ENCODE data around the gene MT1HL1.

Gene MT1HL1

DNA sequence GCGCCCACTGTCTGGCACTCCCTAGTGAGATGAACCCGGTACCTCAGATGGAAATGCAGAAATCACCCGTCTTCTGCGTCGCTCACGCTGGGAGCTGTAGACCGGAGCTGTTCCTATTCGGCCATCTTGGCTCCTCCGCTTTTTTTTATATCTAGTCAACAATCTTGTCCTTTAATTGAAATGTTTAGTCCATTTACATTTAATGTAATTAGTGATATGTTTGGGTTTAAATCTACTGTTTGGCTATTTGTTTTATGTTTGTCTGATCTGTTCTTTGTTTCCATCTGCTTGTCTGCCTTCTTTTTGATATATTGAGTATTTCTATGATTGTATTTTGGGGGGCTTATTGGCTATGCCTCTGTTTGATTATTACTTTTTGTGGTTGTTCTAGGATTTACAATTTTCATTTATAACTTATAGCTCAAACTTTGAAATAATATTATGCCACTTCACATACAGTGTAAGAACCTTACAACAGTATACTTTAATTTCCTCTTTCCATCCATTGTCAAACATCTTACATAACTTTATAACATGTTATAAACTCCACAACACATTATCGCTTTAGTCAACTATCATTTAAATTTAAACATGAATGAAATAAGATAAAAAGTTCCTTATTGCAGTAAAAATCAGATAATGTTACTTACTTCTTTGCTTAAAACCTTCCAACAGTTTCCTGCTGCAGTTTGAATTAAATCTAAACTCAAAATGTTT lies 21.3 kb upstream of the MT1HL1 start:
- no peak overlapping the region for H3K4me3 ChIP-seq (ENCODE audit: low read depth in 1 of 5, low read length in 5 of 5)
- H3K36me3 ChIP-seq (ENCODE audit: control insufficient read depth in 5 of 5, insufficient read depth in 5 of 5, low read length in 5 of 5), result no peaks in the 10 kb centered on the region
- H3K27ac ChIP-seq (ENCODE audit: low read depth, low read length), result no peak overlapping the region
- no peaks in the 10 kb centered on the region for H3K4me1 ChIP-seq (ENCODE audit: control insufficient read depth in 5 of 5, insufficient read depth in 5 of 5, low read length in 5 of 5)
- no peaks in the 10 kb centered on the region for H3K27me3 ChIP-seq (ENCODE audit: control insufficient read depth in 5 of 5, insufficient read depth in 4 of 5, low read length in 5 of 5)
- no peak overlapping the region for H3K9ac ChIP-seq (ENCODE audit: low read length in 5 of 5)
- peaks cover 0 to 9% (median 2%) of the 10 kb centered on the region in 5 donors for H3K9me3 ChIP-seq (ENCODE audit: control insufficient read depth in 5 of 5, low read length in 5 of 5)

DNA sequence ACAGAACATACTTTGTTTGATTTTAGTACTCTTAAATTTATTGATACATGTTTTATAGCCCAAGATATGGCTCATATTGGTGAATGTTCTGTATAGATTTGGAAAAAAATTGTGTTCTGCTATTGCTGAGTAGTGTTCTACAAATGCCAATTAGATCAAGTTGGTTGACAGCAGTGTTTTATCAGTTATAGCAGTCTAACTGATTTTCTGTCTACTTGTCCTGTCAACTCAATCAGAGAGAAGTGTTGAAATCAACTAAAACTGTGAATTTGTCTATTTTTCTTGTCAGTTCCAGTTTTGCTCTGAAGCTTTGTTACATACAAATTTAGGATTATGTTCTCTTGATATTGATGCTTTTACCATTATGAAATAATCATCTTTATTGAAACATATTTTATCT lies 14.7 kb upstream of the MT1HL1 start:
- Histone ChIP-seq H3K9me3 (ENCODE audit: control insufficient read depth in 5 of 5, low read length in 5 of 5) (no peaks in the 10 kb centered on the region), H3K27me3 (ENCODE audit: control insufficient read depth in 5 of 5, insufficient read depth in 4 of 5, low read length in 5 of 5) (no peaks in the 10 kb centered on the region)

DNA sequence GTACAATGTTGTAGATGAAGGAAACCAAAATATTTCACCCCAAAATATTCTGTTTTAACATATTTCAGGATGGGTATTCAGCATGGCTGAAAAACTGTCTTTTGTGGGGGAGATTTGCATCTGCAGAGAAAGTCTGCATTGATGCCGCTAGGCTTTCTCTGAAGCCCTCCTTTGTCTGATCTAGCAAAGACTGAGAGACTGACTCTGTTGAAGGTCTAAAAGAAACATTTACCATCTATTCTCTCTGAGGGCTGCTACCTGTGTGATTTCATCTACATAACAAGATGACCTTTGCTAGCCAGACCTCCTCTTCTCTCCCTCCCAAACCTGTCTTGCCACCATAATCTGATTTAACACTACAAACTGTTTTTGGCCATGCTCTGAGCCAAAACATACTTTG lies 12.4 kb upstream of the MT1HL1 start:
- Histone ChIP-seq H3K9ac (ENCODE audit: low read length in 5 of 5) (no peak overlapping the region), H3K4me3 (ENCODE audit: low read depth in 1 of 5, low read length in 5 of 5) (no peak overlapping the region), H3K36me3 (ENCODE audit: control insufficient read depth in 5 of 5, insufficient read depth in 5 of 5, low read length in 5 of 5) (no peaks in the 10 kb centered on the region), H3K9me3 (ENCODE audit: control insufficient read depth in 5 of 5, low read length in 5 of 5) (no peaks in the 10 kb centered on the region), H3K27ac (ENCODE audit: low read depth, low read length) (no peak overlapping the region), H3K27me3 (ENCODE audit: control insufficient read depth in 5 of 5, insufficient read depth in 4 of 5, low read length in 5 of 5) (peaks cover 0 to 2% (median 0%) of the 10 kb centered on the region in 5 donors), H3K4me1 (ENCODE audit: control insufficient read depth in 5 of 5, insufficient read depth in 5 of 5, low read length in 5 of 5) (no peaks in the 10 kb centered on the region)

More for the DNA sequence above, 14.7 kb upstream of the MT1HL1 start:
- Histone ChIP-seq H3K4me1 (ENCODE audit: control insufficient read depth in 5 of 5, insufficient read depth in 5 of 5, low read length in 5 of 5) (no peaks in the 10 kb centered on the region), H3K4me3 (ENCODE audit: low read depth in 1 of 5, low read length in 5 of 5) (no peak overlapping the region), H3K9ac (ENCODE audit: low read length in 5 of 5) (no peak overlapping the region), H3K27ac (ENCODE audit: low read depth, low read length) (no peak overlapping the region), H3K36me3 (ENCODE audit: control insufficient read depth in 5 of 5, insufficient read depth in 5 of 5, low read length in 5 of 5) (no peaks in the 10 kb centered on the region)

DNA sequence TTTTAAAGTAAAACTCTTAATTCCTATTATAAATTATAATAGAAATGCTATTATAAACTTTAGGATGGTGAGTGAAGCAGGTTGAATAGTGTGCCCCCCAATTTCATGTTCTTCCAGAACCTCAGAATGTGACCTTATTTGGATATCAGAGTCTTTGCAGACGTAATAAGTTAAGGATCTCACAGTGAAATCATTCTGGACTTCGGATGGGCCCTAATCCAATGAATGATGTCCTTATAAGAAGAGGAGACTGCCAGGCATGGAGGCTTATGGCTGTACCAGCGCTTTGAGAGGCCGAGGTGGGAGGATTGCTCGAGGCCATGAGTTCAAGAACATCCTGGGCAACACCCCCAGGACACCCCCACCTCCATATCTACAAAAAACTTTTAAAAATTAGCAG lies 9.4 kb upstream of the MT1HL1 start:
- H3K27ac ChIP-seq (ENCODE audit: low read depth, low read length), result no peak overlapping the region

DNA sequence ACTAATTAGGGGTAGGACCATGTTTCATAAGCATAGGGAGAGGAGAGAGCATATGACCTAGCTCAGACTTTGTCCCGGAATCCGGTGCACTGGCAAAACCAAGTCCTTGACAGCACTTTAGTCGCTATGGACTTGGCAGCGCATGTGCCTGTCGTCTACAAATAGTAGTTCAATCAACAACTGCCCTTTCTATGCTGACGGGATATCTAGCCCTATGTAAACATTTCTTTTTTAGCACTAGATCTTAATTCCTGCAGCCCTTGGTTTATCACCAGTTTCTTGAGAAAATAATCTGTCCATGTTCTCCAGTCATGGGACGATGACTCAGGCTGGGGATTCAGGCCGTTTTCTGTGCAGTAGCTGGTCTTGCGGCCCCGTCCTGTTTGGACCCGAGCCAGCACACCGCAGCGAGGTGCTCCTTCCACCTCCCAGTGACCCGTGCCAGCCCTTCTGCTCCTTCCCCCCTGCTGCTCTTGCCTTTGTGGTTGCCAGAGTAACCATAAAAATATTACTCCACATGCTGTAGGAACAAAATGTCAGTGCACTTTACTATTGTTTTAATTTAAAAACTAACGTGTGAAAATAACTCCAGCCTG lies 8.6 kb upstream of the MT1HL1 start:
- Histone ChIP-seq H3K27me3 (ENCODE audit: control insufficient read depth in 5 of 5, insufficient read depth in 4 of 5, low read length in 5 of 5) (peaks cover 0 to 2% (median 0%) of the 10 kb centered on the region in 5 donors), H3K4me1 (ENCODE audit: control insufficient read depth in 5 of 5, insufficient read depth in 5 of 5, low read length in 5 of 5) (no peaks in the 10 kb centered on the region), H3K27ac (ENCODE audit: low read depth, low read length) (no peak overlapping the region), H3K4me3 (ENCODE audit: low read depth in 1 of 5, low read length in 5 of 5) (no peak overlapping the region), H3K9me3 (ENCODE audit: control insufficient read depth in 5 of 5, low read length in 5 of 5) (no peaks in the 10 kb centered on the region), H3K9ac (ENCODE audit: low read length in 5 of 5) (no peak overlapping the region), H3K36me3 (ENCODE audit: control insufficient read depth in 5 of 5, insufficient read depth in 5 of 5, low read length in 5 of 5) (no peaks in the 10 kb centered on the region)

More for the DNA sequence above, 9.4 kb upstream of the MT1HL1 start:
- no peaks in the 10 kb centered on the region for H3K9me3 ChIP-seq (ENCODE audit: control insufficient read depth in 5 of 5, low read length in 5 of 5)
- H3K9ac ChIP-seq (ENCODE audit: low read length in 5 of 5), result no peak overlapping the region
- no peaks in the 10 kb centered on the region for H3K36me3 ChIP-seq (ENCODE audit: control insufficient read depth in 5 of 5, insufficient read depth in 5 of 5, low read length in 5 of 5)
- H3K4me3 ChIP-seq (ENCODE audit: low read depth in 1 of 5, low read length in 5 of 5), result no peak overlapping the region
- peaks cover 0 to 2% (median 0%) of the 10 kb centered on the region in 5 donors for H3K27me3 ChIP-seq (ENCODE audit: control insufficient read depth in 5 of 5, insufficient read depth in 4 of 5, low read length in 5 of 5)
- H3K4me1 ChIP-seq (ENCODE audit: control insufficient read depth in 5 of 5, insufficient read depth in 5 of 5, low read length in 5 of 5), result no peaks in the 10 kb centered on the region

DNA sequence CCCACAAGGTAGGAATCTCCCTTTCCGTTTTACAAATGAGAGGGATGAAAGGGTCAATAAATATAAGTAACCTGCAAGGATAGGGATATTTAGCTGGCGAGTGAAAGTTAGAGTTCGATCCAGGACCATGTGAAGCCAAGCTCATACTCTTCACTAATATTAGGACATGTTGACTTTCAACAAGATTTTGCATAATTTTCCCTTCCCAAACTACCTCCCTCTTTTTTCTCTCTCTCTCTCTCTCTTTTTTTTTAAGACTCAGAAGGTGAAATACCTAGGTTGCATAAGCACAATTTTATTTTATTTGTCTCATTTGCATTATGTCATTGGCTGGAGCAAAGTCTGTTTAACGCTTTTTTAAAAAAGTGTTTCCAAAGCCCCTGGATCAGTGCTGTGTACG lies 8.1 kb upstream of the MT1HL1 start:
- Histone ChIP-seq H3K9ac (ENCODE audit: low read length in 5 of 5) (no peak overlapping the region), H3K4me1 (ENCODE audit: control insufficient read depth in 5 of 5, insufficient read depth in 5 of 5, low read length in 5 of 5) (no peaks in the 10 kb centered on the region), H3K9me3 (ENCODE audit: control insufficient read depth in 5 of 5, low read length in 5 of 5) (no peaks in the 10 kb centered on the region), H3K36me3 (ENCODE audit: control insufficient read depth in 5 of 5, insufficient read depth in 5 of 5, low read length in 5 of 5) (no peaks in the 10 kb centered on the region), H3K27me3 (ENCODE audit: control insufficient read depth in 5 of 5, insufficient read depth in 4 of 5, low read length in 5 of 5) (peaks cover 0 to 2% (median 0%) of the 10 kb centered on the region in 5 donors), H3K27ac (ENCODE audit: low read depth, low read length) (no peak overlapping the region), H3K4me3 (ENCODE audit: low read depth in 1 of 5, low read length in 5 of 5) (no peak overlapping the region)

DNA sequence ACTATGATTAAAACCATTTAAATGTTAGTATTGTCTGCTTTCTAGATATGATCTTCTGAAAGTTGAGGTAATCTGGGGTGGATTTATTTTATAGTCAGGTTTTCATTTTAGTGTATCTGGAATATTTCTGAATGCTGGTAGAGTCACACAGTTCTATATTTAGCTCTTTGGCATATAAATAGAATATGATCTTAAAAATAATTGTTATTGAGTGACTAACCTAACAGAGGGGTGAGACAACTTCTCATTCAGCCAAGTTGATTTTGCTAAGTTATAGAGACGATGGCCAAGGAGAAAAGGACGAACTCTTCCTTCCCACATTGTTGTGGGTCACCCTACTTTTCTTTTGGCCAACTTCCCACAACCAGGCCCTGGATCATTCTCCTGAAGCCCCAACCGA lies 7.2 kb upstream of the MT1HL1 start:
- Histone ChIP-seq H3K4me1 (ENCODE audit: control insufficient read depth in 5 of 5, insufficient read depth in 5 of 5, low read length in 5 of 5) (no peaks in the 10 kb centered on the region), H3K36me3 (ENCODE audit: control insufficient read depth in 5 of 5, insufficient read depth in 5 of 5, low read length in 5 of 5) (no peaks in the 10 kb centered on the region), H3K9me3 (ENCODE audit: control insufficient read depth in 5 of 5, low read length in 5 of 5) (no peaks in the 10 kb centered on the region), H3K4me3 (ENCODE audit: low read depth in 1 of 5, low read length in 5 of 5) (no peak overlapping the region), H3K27me3 (ENCODE audit: control insufficient read depth in 5 of 5, insufficient read depth in 4 of 5, low read length in 5 of 5) (peaks cover 0 to 2% (median 0%) of the 10 kb centered on the region in 5 donors), H3K9ac (ENCODE audit: low read length in 5 of 5) (no peak overlapping the region), H3K27ac (ENCODE audit: low read depth, low read length) (no peak overlapping the region)

DNA sequence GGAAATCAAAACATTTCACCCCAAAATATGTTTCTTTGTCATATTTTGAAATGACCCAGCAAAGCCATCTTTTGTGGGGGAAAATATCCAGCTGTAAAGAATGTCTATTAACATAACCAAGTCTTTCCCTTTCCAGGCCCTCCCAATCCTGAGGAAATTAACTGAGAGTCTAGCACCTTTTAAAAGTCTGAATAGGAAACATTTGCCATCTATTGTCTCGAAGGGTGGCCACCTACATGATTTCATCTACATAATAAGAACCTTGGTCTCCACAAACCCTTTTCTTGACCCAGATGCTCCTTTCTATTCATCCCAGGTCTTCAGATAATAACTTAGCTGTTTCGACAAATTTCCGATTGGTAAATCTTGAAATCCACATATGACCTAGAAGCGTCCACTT lies 5.4 kb upstream of the MT1HL1 start:
- H3K36me3 ChIP-seq (ENCODE audit: control insufficient read depth in 5 of 5, insufficient read depth in 5 of 5, low read length in 5 of 5), result no peaks in the 10 kb centered on the region
- H3K27me3 ChIP-seq (ENCODE audit: control insufficient read depth in 5 of 5, insufficient read depth in 4 of 5, low read length in 5 of 5), result peaks cover 0 to 2% (median 0%) of the 10 kb centered on the region in 5 donors
- H3K27ac ChIP-seq (ENCODE audit: low read depth, low read length), result no peak overlapping the region
- H3K4me1 ChIP-seq (ENCODE audit: control insufficient read depth in 5 of 5, insufficient read depth in 5 of 5, low read length in 5 of 5), result no peaks in the 10 kb centered on the region
- no peak overlapping the region for H3K9ac ChIP-seq (ENCODE audit: low read length in 5 of 5)
- no peak overlapping the region for H3K4me3 ChIP-seq (ENCODE audit: low read depth in 1 of 5, low read length in 5 of 5)
- H3K9me3 ChIP-seq (ENCODE audit: control insufficient read depth in 5 of 5, low read length in 5 of 5), result no peaks in the 10 kb centered on the region

DNA sequence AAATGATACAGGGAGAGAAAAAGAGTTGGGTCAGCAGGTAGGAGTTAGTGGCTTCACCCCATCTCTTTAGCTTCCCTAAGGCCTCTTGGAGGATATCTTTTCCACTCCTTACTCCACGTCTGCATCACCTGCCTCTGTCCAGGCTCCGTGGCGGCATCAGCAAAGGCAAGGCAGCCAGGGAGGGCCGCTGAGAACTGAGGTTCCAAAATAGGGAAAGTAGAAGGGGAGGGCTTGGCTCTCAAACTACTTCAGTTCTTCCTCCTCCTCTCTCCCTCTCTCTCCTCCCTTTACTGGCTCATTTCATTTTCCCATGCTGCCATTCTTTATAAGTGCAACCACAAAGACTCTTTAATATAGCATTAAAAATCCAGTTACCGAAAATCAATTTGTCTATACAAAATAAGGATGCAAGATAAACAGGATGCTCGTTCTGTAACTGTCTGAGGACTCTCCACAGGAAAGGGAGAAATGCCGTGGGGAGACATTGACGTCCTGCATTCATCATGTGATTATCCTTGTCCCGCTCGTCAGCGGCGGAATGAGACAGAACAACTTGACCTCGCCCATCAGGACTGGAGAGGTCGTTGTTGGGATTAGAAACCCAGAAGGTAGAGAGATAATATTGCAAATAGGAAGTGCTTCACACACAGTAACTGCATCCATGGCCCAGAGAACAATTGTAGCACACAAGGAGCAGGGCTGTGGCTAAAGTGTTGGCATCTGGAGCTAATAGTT lies 3.1 kb upstream of the MT1HL1 start:
- no peaks in the 10 kb centered on the region for H3K9me3 ChIP-seq (ENCODE audit: control insufficient read depth in 5 of 5, low read length in 5 of 5)
- no peaks in the 10 kb centered on the region for H3K4me1 ChIP-seq (ENCODE audit: control insufficient read depth in 5 of 5, insufficient read depth in 5 of 5, low read length in 5 of 5)
- no peaks in the 10 kb centered on the region for H3K36me3 ChIP-seq (ENCODE audit: control insufficient read depth in 5 of 5, insufficient read depth in 5 of 5, low read length in 5 of 5)
- H3K27ac ChIP-seq (ENCODE audit: low read depth, low read length), result no peak overlapping the region
- no peak overlapping the region for H3K4me3 ChIP-seq (ENCODE audit: low read depth in 1 of 5, low read length in 5 of 5)
- no peaks in the 10 kb centered on the region for H3K27me3 ChIP-seq (ENCODE audit: control insufficient read depth in 5 of 5, insufficient read depth in 4 of 5, low read length in 5 of 5)
- H3K9ac ChIP-seq (ENCODE audit: low read length in 5 of 5), result no peak overlapping the region

DNA sequence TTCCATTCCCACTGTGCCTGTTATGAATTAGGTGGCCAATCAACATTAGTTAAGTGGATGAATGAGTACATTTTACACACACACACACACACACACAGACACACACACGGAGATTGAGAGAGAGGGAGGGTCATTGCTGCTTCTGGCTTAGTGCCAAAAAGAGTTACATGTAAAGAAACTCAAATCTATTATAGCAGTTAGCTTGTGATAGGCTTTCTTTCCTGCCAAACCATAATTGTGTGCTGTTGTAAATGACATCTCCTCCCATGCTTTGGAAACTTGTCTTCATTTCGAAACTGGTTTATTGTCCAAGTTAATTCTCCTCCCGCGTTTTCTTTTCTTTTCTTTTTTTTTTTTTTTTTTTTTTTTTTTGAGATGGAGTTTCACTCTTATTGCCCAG lies 1.4 kb upstream of the MT1HL1 start:
- Histone ChIP-seq H3K4me1 (ENCODE audit: control insufficient read depth in 5 of 5, insufficient read depth in 5 of 5, low read length in 5 of 5) (no peaks in the 10 kb centered on the region), H3K36me3 (ENCODE audit: control insufficient read depth in 5 of 5, insufficient read depth in 5 of 5, low read length in 5 of 5) (no peaks in the 10 kb centered on the region), H3K27ac (ENCODE audit: low read depth, low read length) (no peak overlapping the region), H3K9me3 (ENCODE audit: control insufficient read depth in 5 of 5, low read length in 5 of 5) (no peaks in the 10 kb centered on the region), H3K27me3 (ENCODE audit: control insufficient read depth in 5 of 5, insufficient read depth in 4 of 5, low read length in 5 of 5) (no peaks in the 10 kb centered on the region), H3K9ac (ENCODE audit: low read length in 5 of 5) (no peak overlapping the region), H3K4me3 (ENCODE audit: low read depth in 1 of 5, low read length in 5 of 5) (no peak overlapping the region)

Measured in subcutaneous abdominal adipose tissue (tissue), 5 donors.